ENCODE data around the gene EVA1C.
"Not testable (repeated sequence)": the region's sequence is repeated elsewhere in the genome, so short reads cannot be mapped to it uniquely, and the experiment has no call there.

Gene EVA1C

GRCh38 chr21:32448803-32449594 is 36.5 kb downstream of the EVA1C start:
- no peak for TF ChIP-seq CTCF (IDR thresholded peaks at IDR 0.05; ENCODE audit: borderline replicate concordance, control extremely low read depth, extremely low read depth, insufficient read depth, missing control alignments)
- in situ Hi-C loops (cut with MboI; ENCODE audit: low sequenced_read_pairs, unreplicated experiment) = no loop called here
- DNase-seq (ENCODE audit: low spot score) = no peak

DNA sequence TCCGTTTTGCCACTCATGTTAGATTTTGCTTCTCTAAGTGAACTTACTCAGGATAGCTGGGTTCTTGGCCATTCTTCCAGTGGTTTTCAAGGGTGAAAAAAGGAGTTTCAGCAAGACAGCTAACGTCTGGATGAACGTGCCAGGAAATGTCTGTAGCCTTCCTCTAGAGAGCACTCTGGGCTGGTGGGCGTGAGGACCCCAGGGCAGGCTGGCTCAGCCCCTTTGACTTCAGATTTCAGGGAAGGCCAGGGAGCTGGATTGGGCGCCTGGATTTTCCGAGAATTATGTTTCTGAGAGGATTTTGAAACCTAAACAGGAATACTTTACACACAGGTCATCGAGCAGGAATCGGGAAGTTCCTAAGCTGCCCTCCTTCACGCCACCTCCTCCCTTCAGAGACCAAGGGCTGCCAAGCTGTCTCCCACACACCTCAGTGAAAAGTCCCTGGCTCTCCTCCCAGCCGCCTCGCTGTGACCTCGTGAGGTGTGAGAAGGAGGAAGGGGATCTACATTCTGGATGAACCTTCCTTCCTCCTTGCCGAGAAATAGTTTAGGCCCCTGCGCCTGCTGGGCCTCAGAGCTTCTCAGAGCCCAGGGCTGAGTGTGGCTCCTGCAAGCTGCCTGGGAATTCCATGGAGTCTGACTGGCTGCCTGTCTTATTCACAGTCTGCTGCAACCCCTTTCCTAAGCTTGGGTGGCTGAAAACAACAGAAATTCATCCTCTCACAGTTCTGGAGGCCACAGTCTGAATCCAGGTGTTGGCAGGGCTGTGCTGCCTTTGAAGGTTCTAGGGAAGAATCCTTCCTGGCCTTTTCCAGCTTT is 38.6 kb downstream of the EVA1C start:
- in situ Hi-C loops (cut with MboI; ENCODE audit: low sequenced_read_pairs, unreplicated experiment); DNase-seq (ENCODE audit: low spot score): not testable (repeated sequence)

DNA sequence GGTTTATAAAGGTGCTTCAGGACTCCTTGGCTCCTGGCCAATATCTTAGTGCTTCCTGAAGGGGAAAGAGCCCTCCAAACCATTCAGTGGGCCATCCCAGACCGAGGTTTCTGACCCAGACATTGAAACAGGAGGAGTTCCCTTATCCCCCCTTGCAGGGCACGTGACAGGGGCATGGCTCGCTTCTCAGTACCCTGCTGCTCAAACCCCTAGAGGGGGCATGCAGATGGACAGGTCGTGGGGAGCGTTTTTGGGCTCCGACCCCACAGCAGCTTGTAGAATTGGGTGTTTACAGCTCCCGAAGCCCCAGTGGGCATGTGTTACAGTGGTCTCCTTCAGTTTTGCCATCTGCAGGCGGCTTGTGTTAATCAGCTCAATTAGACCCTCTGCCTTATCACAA is 39.7 kb downstream of the EVA1C start:
- in situ Hi-C loops (cut with MboI; ENCODE audit: low sequenced_read_pairs, unreplicated experiment); DNase-seq (ENCODE audit: low spot score): not testable (repeated sequence)

DNA sequence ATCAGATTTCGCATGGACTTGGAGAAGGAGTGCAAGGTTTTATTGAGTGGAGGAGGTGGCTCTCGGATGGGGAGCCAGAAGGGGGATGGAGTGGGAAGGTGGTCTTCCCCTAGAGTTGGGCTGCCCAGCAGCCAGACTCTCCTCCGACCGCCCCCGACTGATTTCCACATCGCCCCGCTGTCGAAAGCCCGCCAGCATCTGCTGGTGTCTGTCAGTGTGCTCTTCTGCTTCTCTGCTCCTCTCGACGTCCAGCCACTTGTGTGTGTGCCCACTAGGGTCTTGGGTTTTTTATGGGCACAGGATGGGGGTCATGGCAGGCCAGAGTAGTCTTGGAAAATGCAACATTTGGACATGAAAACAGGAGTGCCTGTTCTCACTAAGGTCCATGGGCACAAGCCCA is 40.1 kb downstream of the EVA1C start:
- TF ChIP-seq CTCF (IDR thresholded peaks at IDR 0.05; ENCODE audit: borderline replicate concordance, control extremely low read depth, extremely low read depth, insufficient read depth, missing control alignments) = no peak
- no peak for DNase-seq (ENCODE audit: low spot score)
- in situ Hi-C loops (cut with MboI; ENCODE audit: low sequenced_read_pairs, unreplicated experiment) = no loop called here

GRCh38 chr21:32455548-32455947 is 43.0 kb downstream of the EVA1C start:
- DNase-seq (ENCODE audit: low spot score) = no peak
- in situ Hi-C loops (cut with MboI; ENCODE audit: low sequenced_read_pairs, unreplicated experiment) = no loop called here
- TF ChIP-seq CTCF (IDR thresholded peaks at IDR 0.05; ENCODE audit: borderline replicate concordance, control extremely low read depth, extremely low read depth, insufficient read depth, missing control alignments) = no peak

- DNase-seq (ENCODE audit: low spot score) = no peak
- TF ChIP-seq CTCF (IDR thresholded peaks at IDR 0.05; ENCODE audit: borderline replicate concordance, control extremely low read depth, extremely low read depth, insufficient read depth, missing control alignments) = no peak
- in situ Hi-C loops (cut with MboI; ENCODE audit: low sequenced_read_pairs, unreplicated experiment) = no loop called here
These were observed 44.0 kb downstream of the EVA1C start for GRCh38 chr21:32456497-32456918.

DNA sequence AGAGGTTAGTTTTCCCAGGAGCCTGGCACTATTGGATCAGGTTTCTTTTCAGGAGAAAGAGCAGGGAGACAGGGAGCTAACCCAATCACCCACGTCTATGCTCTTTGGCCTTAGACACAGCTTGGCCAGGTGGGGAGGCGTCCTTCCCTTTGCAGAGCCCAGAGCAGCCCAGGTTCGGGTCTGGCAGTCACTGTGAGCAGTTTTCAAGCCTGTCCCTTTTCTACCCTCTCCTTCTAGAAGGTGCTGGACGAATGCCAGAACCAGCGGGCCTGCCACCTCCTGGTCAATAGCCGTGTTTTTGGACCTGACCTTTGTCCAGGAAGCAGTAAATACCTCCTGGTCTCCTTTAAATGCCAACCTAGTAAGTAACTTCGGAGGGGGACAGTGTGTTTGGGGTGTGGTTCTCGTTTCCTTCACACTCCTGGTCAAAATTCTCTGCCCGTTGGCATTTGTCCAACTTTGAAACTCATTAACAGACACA is 44.9 kb downstream of the EVA1C start:
- TF ChIP-seq CTCF (IDR thresholded peaks at IDR 0.05; ENCODE audit: borderline replicate concordance, control extremely low read depth, extremely low read depth, insufficient read depth, missing control alignments) = no peak
- no peak for DNase-seq (ENCODE audit: low spot score)
- in situ Hi-C loops (cut with MboI; ENCODE audit: low sequenced_read_pairs, unreplicated experiment) = no loop called here

Measured in GM13976 (cell line).